Stimulated activated CD8-positive, alpha-beta memory T cell treated with anti-CD3 and anti-CD28 coated beads, Interleukin-2, amount 100 ng/mL, for 48 hours (primary cell): Measurements from ENCODE around the gene GALNT9.
"Not testable (repeated sequence)": the region's sequence is repeated elsewhere in the genome, so short reads cannot be mapped to it uniquely, and the experiment has no call there.

Experiments
- DNase-seq, 2 donors: peaks; one replicate each; pipeline ENCODE4 v3.0.0-alpha.2; 2020; ENCODE audit warnings: low read depth in 2 of 2

Gene GALNT9

DNA sequence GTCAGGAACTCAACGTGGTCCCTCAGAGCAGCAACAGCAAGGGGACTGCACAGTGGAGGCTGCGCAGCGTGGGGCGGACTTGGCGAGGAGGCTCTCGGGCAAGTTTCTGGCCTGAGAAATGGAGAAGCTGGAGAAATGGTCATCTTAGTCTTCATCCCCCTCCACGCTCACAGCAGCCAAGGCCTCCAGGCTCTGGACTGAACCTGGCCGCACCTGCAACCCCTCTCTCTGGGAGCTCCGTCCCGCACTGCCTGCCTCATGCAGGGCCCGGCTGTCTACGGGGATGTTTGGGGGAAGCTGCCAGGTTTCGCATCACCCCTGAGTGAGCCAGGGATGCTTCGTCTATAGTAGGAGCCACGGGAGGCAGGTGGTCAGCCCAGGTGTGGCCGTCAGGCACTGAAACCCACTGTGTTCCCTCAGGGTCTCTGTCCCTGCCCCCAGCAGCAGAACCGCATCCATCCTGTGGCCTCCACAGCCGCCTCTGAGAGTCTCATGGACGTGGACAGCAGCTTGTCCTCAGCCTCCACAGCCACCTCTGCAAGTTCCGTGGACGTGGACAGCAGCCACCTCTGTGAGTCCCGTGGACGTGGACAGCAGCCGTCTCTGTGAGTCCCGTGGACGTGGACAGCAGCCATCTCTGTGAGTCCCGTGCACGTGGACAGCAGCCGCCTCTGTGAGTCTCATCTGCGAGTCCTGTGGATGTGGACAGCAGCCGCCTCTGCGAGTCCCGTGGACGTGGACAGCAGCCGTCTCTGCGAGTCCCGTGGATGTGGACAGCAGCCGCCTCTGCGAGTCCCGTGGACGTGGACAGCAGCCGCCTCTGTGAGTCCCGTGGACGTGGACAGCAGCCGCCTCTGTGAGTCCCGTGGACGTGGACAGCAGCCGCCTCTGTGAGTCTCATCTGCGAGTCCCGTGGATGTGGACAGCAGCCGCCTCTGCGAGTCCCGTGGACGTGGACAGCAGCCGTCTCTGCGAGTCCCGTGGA is 29.1 kb upstream of the GALNT9 start:
- DNase-seq, result not testable (repeated sequence)

GRCh38 chr12:132357623-132358186 is 28.3 kb upstream of the GALNT9 start:
- no peak for DNase-seq

- DNase-seq, result no peak
These were observed 27.6 kb upstream of the GALNT9 start for GRCh38 chr12:132356691-132357622.

DNA sequence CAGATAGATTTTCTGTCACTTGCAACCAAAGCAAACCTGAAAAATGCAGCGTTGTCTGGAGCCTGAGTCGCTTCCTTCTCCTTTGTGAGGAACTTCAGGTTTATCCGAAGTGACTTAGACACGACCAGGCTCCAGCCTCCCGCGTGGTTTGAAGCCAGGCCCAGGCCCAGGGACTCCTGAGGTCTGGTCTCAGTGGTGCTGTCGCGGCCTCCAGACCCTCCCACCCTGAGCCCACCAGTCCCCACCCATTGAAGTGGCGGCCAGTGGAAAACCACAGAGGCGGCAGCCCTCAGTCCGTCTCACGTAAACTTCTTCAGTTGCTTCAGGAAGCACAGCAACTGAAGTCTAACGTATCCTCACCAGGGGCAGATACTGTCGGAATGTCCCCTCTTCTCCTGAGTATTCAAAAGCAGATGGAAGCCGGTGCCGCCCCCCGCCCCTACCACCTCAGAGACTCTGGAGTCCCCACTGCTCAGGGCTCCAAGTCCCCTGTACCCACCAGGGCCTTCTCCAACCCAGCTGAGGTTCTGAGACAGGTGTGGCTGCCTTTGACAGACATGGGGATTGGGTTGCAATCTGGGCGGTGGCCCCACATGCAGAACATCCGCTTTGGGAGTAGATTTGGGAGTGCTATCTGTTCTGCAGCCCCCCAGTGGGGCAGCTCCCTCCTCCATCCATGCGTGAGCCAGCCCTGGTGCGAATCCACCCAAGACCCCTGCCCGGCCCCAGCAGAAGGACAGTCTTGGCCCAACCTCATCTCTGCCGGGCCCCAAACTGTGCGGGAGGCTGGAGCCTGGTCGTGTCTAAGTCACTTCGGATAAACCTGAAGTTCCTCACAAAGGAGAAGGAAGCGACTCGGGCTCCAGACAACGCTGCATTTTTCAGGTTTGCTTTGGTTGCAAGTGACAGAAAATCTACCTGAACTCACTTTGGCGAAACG is 26.6 kb upstream of the GALNT9 start:
- DNase-seq, result no peak

- no peak for DNase-seq
These were observed 25.7 kb upstream of the GALNT9 start for GRCh38 chr12:132354982-132355680.

- no peak for DNase-seq
These were observed 25.0 kb upstream of the GALNT9 start for GRCh38 chr12:132354211-132354981.

- DNase-seq, result no peak
These were observed 24.4 kb upstream of the GALNT9 start for GRCh38 chr12:132353811-132354210.

GRCh38 chr12:132352896-132353800 is 23.8 kb upstream of the GALNT9 start:
- no peak for DNase-seq

- DNase-seq, result no peak
These were observed 22.5 kb upstream of the GALNT9 start for GRCh38 chr12:132351751-132352495.

DNA sequence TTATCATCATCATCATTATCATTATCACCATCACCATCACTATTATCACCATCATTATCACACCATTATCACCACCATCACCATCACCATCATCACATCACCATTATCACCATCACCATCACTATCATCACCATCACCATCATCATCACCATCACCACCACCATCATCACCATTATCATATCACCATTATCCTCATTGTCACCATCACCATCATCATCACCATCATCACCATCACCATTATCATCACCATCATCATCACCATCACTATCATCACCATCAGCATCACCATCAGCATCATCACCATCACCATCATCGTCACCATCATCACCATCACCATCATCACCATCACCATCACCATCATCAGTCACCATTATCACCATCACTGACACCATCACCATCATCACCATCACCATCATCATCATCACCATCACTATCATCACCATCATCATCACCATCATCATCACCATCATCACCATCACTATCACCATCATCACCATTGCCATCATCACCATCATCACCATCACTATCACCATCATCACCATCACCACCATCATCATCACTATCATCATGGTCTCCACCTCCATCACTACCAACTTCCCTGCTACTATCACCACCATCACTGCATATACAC is 20.2 kb upstream of the GALNT9 start:
- no peak for DNase-seq

DNA sequence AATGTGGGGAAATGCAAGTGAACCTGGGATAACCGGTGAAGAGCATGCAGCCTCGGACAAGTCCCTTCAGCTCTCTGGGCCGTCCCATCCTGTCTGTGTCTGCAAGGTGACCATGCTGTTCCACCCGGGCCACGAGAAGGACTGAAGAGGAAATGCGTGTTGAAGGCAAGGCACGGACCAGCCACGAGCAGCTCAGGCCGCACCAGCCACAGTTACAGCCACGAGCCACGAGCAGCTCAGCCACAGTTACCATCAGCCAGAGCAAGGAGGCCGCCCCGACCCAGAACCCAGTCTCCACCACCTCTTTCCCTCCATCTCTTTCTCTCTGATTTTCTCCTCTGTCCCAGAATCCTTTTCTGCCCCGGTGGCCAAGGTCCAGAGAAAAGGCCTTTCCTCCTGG is 18.8 kb upstream of the GALNT9 start:
- DNase-seq, result no peak

GRCh38 chr12:132347176-132347855 is 17.9 kb upstream of the GALNT9 start:
- DNase-seq, result no peak

DNA sequence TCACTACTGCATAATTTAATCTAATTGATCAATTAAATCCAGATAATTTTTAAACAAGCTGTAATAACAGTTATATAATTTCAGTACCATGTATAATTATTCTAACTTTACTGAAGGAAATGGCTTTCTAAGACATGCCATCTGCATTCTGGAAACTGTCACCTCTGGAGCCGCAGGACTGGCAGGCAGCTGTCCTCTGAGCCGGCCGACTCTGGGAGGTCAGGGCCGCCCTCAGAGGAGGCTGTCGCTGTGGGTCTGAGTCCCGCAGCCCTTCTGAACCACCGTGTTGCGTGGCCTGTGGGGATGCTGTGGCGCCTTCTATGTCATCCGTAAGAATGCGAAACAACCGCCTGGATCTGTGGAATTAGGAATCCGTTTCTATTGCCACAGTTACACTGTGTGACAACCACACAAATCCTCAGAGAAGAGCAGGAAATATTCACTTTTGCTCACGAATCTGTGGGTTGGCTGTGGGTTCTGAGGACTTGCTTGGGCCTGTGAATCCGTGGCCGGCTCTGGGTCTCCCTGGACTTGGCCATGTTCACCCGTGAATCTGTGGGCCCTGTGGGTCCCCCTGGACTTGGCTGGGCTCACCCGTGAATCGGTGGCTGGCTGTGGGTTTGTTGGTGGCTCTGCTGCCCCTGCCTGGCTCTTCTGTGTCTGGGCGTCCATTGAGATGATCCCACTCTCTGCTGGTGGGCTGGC is 17.2 kb upstream of the GALNT9 start:
- DNase-seq, result no peak

DNA sequence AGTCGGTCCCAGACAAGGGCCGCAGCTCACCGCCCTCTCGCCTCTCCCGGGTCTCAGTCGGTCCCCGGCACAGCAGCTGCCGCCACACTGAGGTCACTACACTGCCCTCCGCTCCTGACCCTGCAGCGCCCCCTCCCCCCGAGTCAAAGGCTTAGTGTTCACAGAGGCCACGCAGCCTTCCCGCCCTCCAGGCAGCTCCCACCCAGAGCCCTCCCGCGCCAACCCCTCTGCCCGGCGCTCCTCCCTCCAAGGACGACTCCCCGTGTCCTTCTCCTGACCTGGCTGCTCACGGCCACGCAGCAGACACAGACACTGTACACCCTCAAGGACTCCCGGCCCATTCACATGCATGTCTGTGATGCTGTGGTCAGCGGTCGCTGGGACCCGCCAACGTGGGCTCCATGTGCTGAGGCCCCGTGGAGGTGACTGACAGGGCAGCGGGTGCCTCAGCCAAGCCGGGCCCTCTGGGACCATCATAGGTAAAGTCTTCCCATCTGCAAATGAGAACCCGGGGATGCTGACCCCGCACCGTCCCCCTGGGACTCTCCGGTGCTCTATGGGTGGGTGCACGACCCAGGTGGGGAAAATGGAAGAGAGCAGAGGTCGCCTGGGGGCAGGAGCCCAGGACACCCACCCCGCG is 16.3 kb upstream of the GALNT9 start:
- no peak for DNase-seq

- no peak for DNase-seq
These were observed 15.7 kb upstream of the GALNT9 start for GRCh38 chr12:132345126-132345525.

GRCh38 chr12:132344601-132345000 is 15.2 kb upstream of the GALNT9 start:
- no peak for DNase-seq
